ENCODE measurements around the gene SLC19A1.

The SLC19A1 gene

GRCh38 chr21:45488931-45489721 is 53.1 kb downstream of the SLC19A1 start:
- DNase-seq, result no peak

- DNase-seq, result no peak
These were observed 54.2 kb downstream of the SLC19A1 start for GRCh38 chr21:45487891-45488600.

GRCh38 chr21:45487161-45487806 is 55.0 kb downstream of the SLC19A1 start:
- no peak for DNase-seq

- DNase-seq, result no peak
These were observed 55.6 kb downstream of the SLC19A1 start for GRCh38 chr21:45486443-45487160.

- DNase-seq, result no peak
These were observed 56.4 kb downstream of the SLC19A1 start for GRCh38 chr21:45485686-45486442.

GRCh38 chr21:45484318-45484717 is 57.9 kb downstream of the SLC19A1 start:
- no peak for DNase-seq

GRCh38 chr21:45482899-45483821 is 59.1 kb downstream of the SLC19A1 start:
- DNase-seq, result peak; percentile 34

- no peak for DNase-seq
These were observed 60.0 kb downstream of the SLC19A1 start for GRCh38 chr21:45481977-45482898.

- no peak for DNase-seq
These were observed 60.7 kb downstream of the SLC19A1 start for GRCh38 chr21:45481566-45481965.

GRCh38 chr21:45480701-45481500 is 61.3 kb downstream of the SLC19A1 start:
- DNase-seq, result no peak

GRCh38 chr21:45479691-45480675 is 62.3 kb downstream of the SLC19A1 start:
- DNase-seq, result peak; percentile 8

GRCh38 chr21:45478816-45479669 is 63.2 kb downstream of the SLC19A1 start:
- DNase-seq, result no peak

- peak; percentile 69 for DNase-seq
These were observed 64.0 kb downstream of the SLC19A1 start for GRCh38 chr21:45478115-45478801.

GRCh38 chr21:45477176-45478114 is 64.8 kb downstream of the SLC19A1 start:
- no peak for DNase-seq

GRCh38 chr21:45476582-45476981 is 65.7 kb downstream of the SLC19A1 start:
- DNase-seq, result no peak

Data from activated effector memory CD4-positive, alpha-beta T cell treated with Interleukin-2 at 50 U/mL for 16 hours (primary cell).